Measurements from ENCODE around the gene ARHGAP30.
"Not testable (repeated sequence)": the region's sequence is repeated elsewhere in the genome, so short reads cannot be mapped to it uniquely, and the experiment has no call there.

The ARHGAP30 gene

GRCh38 chr1:161037661-161038522, 31.8 kb downstream of the ARHGAP30 start:
- DNase-seq = no peak

GRCh38 chr1:161033751-161034150, 35.9 kb downstream of the ARHGAP30 start:
- DNase-seq = no peak

DNA sequence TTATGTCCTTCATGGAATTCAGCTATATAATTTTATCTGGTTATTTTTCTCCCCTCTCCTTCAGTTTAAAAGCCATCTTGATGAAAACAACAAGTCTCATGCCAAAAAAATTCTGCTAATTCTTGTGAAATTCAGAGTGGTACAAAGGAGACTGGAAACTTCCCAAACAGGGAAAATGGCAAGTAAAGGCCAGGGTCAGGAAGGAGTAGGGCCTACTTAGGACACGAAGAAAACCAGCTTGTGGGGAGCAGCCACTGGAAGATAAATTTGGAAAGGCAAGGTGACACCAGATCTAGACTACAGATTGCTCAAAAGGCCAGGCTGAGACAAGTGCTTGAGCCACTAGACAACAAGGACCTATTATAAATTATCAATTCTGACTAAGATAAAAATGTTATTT, 37.3 kb downstream of the ARHGAP30 start:
- DNase-seq = no peak

- no peak for DNase-seq
These were observed 37.8 kb downstream of the ARHGAP30 start for GRCh38 chr1:161031874-161032273.

DNA sequence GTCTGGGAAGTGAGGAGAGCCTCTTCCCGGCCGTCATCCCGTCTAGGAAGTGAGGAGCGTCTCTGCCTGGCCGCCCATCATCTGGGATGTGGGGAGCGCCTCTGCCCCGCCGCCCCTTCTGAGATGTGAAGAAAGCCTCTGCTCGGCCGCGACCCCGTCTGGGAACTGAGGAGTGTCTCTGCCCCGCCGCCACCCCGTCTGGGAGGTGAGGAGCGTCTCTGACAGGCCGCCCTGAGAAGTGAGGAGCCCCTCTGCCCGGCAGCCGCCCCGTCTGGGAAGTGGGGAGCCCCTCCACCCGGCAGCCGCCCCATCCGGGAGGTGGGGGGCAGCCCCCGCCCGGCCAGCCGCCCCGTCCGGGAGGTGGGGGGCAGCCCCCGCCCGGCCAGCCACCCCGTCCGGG, 40.2 kb downstream of the ARHGAP30 start:
- DNase-seq = not testable (repeated sequence)

DNA sequence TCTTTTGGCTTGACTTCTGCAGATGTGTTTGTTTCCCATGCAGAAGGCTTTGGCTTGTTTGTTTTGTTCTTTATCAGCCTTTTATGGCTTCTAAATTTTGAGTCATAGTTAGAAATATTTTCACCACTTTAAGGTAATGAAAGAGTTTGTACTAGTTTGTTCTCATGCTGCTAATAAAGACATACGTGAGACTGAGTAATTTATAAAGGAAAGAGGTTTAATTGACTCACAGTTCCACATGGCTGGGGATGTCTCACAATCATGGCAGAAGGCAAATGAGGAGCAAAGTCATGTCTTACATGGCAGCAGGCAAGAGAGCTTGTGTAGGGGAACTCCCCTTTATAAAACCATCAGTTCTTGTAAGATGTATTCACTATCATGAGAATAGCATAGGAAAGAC, 42.7 kb downstream of the ARHGAP30 start:
- DNase-seq = peak; percentile 25

DNA sequence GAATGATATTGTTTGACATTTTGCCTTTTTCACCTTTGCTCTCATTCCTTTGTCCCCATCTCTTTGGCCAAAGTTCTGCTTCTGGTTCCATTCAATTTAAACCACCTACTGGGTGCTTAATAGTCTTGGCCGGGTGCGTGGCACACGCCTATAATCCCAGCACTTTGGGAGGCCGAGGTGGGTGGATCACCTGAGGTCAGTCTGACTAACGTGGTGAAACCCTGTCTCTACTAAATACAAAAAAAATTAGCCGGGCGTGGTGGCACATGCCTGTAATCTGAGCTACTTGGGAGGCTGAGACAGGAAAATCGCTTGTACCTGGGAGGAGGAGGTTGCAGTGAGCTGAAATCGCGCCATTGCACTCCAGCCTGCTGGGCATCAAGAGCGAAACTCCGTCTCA, 47.3 kb downstream of the ARHGAP30 start:
- not testable (repeated sequence) for DNase-seq

DNA sequence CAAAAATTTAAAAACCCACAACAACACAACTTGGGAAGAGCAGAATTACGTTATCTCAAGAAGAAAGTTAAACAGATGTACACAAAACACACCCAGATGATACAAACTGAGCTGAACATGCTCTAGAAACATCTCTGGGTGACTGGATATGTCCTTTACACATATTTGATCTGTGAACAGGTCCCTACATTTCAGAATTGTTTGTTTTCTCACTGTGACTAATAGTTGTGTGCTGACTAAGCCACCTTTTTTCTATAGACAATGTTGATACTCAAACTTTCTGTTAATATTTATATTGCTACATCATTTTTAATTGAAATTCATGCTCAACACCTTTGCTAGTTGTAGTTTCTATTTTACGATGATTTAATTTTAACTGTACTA, 47.7 kb downstream of the ARHGAP30 start:
- peak; percentile 38 for DNase-seq

DNA sequence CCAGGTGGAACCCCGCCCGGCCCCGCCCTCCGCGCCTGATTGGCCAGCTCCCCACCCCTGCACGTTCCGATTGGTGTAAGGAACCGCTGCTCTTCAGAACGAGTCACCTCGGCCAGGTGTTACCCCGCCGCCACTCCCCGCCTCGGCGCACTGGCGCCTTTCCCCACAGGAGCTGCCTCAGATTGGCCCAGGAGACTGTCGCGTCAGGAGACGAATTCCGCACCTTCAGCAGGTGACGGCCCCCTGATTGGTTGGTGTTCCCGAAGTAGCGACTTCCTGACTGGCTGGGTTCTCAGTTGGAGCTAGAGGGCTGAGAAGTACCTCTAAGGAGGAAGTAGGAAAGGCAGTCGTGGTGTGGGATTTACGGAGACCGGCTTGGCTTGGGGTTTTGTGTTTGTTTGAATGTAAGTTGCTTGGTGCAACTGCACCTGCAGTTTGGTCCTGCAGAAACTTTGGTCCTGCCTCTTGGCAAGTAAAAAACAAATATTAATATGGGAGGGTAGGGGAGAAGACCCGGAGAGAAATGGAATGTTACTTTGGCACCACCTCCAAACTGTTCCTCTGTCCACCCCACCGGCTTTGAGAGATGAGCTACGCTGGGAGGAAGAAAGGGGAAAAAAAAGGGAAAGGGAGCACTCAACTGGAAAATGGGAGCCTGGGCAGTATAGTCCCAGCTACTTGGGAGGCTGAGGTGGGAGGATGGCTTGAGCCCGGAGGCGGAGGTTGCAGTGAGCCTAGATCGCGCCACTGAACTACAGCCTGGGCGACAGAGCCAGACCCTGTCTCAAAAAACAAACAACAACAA, 48.3 kb downstream of the ARHGAP30 start:
- DNase-seq = peak; percentile 83

DNA sequence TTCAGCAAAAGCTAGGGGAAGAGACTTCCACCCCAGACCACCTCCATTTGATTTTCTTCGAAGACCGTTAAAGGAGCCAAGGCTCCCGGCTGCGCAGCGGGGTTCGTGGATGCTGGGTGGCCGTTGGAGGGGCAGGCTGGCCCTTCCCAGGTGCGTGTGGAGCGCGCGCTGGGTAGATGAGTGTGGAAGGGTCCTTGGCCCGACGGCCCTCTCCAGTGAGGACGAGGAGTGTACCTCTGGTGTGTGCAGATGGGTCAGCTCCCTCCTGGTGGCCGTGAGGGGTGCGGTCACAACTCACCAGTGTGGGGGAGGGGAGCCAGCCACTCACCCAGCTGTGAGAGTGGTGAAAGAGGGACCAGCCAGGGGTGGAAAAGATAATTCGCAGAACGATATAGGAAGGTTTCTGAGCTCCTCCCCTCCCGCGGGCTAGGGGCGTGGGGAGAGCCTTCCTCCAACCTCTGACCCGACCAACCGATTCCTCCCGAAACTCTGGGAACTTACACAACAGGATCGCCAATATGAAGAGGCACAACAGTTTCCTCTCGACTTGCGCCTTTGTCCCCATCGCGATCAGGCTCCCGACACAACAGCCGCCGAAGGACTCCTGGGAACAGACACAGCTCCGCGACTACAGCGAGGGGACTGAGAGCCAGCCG, 49.1 kb downstream of the ARHGAP30 start, which contains the start of gene F11R:
Gene F11R (minus strand): TSS at position 644 of the 656 bp plus-strand sequence. CDS start 79 bp downstream, at position 565.
- DNase-seq = no peak

DNA sequence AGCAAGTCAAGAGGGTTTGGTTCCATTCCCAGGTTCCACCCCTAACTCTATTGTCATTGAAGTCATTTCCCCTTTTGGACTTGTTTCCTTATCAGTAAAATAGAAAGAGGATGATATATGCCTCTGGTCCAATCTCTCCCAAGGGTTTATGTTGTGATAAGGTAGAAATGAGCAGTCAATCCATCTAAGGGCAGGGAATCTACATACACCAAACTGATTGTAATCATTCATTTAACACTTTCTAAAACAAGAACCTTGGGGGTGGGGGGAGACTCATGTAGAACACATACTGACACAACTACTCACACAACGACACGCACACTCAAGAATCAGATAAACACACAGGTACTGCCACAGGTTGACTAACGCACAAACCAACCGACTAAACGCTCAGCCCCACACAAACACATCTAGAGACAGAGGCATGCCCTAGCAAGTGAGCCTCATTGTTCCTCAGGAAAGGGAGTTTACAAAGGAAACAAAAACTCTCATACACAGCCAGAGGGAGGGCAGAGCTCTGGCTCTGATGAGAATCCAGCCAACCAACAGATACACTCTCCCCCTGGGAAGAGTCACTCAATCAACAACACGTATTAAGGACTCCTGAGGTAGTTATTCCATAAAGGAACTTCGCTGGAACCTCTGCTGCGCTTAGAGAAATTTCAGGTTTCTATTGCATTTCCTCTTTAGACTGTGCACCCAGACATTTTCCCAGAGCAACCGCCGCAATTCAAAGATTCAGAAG, 49.8 kb downstream of the ARHGAP30 start:
- no peak for DNase-seq

- not testable (repeated sequence) for DNase-seq
These were observed 50.5 kb downstream of the ARHGAP30 start for GRCh38 chr1:161019111-161019660.

DNA sequence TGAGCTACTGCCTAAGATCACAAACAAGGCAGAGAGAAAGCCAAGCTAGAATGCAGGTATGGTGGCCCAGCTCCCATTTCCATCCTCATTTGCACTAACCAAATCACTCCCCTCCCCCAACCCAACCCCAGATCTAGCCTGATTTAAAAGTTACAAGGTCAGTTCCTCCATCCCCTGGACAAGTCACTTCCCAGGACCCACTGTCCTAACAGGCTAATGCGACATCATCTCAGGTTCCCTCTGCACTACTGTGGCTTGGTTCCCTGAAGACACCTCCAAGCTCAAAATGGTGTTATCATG, 51.1 kb downstream of the ARHGAP30 start:
- DNase-seq = no peak

GRCh38 chr1:161017756-161018630, 51.7 kb downstream of the ARHGAP30 start:
- DNase-seq = no peak

DNA sequence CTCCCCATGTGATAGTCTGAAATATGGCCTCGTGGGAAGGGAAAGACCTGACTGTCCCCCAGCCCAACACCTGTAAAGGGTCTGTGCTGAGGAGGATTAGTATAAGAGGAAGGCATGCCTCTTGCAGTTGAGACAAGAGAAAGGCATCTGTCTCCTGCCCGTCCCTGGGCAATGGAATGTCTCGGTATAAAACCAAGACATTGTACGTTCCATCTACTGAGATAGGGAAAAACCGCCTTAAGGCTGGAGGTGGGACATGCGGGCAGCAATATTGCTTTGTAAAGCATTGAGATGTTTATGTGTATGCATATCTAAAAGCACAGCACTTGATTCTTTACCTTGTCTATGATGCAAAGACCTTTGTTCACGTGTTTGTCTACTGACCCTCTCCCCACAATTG, 52.5 kb downstream of the ARHGAP30 start:
- not testable (repeated sequence) for DNase-seq

DNA sequence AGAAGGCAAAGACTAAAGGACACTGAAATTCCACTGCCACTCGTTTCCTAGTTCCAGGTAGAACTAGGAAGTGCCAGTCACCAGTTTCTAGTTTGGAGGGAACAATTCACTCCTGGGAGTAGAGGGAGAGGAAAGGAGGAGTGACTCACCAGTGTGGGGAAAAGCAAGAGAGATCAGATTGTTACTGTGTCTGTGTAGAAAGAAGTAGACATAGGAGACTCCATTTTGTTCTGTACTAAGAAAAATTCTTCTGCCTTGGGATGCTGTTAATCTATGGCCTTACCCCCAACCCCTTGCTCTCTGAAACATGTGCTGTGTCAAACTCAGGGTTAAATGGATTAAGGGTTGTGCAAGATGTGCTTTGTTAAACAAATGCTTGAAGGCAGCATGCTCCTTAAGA, 53.0 kb downstream of the ARHGAP30 start:
- not testable (repeated sequence) for DNase-seq

DNA sequence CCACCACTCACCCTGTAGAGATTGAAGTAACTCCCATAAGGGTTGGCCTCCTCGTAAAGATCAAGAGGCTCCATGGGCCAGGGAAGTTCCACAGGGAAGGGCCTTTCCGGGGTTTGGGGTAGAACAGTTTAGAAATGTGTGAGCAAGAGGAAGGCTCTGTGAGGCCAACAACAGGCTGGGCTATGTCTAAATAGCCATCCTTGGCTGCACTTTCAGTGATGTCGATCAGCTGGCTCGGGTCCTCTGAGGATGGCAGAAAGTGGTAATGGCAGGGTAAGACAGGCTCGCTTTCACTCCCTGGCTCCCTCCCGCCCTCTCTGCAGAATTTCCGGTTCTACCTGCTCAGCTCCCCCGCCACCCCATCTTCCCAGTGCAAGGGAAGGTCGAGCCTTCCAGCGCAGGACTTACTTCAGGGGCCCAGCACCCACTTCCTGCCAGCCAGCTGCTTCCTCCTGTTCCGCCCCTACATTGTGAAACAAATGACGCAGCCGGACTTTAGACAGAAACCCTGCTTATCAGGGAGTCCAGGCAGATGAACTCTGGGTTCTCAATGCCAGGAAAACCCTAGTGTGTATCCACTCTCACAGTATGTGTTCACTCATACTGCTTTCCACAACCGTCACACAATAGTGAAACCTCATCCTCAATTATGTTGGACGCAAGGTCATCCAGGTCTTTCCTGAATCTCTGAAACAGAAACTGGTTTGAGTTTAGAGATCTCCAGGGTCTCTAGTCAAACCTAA, 56.0 kb downstream of the ARHGAP30 start:
- DNase-seq = peak; percentile 86

DNA sequence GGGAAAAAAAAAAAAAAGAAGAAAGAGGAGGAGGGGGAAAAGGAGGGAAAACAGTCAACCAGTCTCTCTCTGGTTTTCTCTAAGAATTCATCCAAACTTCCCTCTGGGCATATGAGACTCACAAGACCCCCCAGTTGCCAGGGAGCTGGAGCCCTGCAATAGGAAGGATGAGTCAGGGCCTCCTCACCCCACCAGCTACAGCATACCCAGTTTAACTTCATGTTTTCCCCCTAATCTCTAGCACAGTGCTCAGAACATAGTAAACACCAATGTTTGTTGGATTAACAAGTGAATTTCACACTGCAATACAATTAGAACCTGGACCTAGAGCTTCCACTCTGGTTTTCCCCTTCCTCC, 56.6 kb downstream of the ARHGAP30 start:
- no peak for DNase-seq

GRCh38 chr1:161012420-161012819, 57.3 kb downstream of the ARHGAP30 start:
- no peak for DNase-seq

GRCh38 chr1:161009602-161010211, 60.0 kb downstream of the ARHGAP30 start:
- no peak for DNase-seq
